Activated naive CD4-positive, alpha-beta T cell treated with anti-CD3 and anti-CD28 coated beads for 36 hours (primary cell): Measurements from ENCODE around the gene CHSY1. TPM values are rescaled to one million over a fixed set of nuclear protein-coding genes. Genes with fewer than 3 reads are reported as not detected.
"Not testable (repeated sequence)": the region's sequence is repeated elsewhere in the genome, so short reads cannot be mapped to it uniquely, and the experiment has no call there.

Source experiments
- CTCF ChIA-PET: fragments of 350-600 bp; sonication (Branson Sonifier 250); formaldehyde crosslinking; loops from one replicate; lab custom pipeline; 2021; ENCODE audit warnings: antibody characterized with exemption; lab: Charles Lee
- DNase-seq: peaks from one replicate; pipeline ENCODE4 v3.0.0-alpha.2; 2020
- H3K27ac Mint-ChIP-seq: one replicate; pipeline ENCODE4 v1.8.0; 2021; ENCODE audit warnings: mild to moderate bottlenecking, mixed read lengths
- H3K27me3 Mint-ChIP-seq: one replicate; pipeline ENCODE4 v1.8.0; 2021; ENCODE audit warnings: low read depth, mixed read lengths
- H3K36me3 Mint-ChIP-seq: one replicate; pipeline ENCODE4 v1.8.0; 2021; ENCODE audit warnings: low read depth, mixed read lengths
- H3K4me1 Mint-ChIP-seq: one replicate; pipeline ENCODE4 v1.8.0; 2021; ENCODE audit warnings: low read depth, mixed read lengths
- H3K4me3 Mint-ChIP-seq: one replicate; pipeline ENCODE4 v1.8.0; 2021; ENCODE audit warnings: mild to moderate bottlenecking, moderate library complexity, mixed read lengths
- H3K9me3 Mint-ChIP-seq: one replicate; pipeline ENCODE4 v1.8.0; 2021; ENCODE audit warnings: mixed read lengths
- intact Hi-C: fragments of 100-400 bp; cut with micrococcal nuclease; formaldehyde crosslinking; loops from one replicate; pipeline ENCODE4 v1.15.1; 2023
- total RNA-seq, 2 experiments: library from RNA; stranded (reverse); gene quantifications; one replicate each; pipeline ENCODE4 v1.2.3, GENCODE V29; 2021

The CHSY1 gene
- total RNA-seq, 2 experiments from 2014 or later, result 19.5 to 21.8 TPM

GRCh38 chr15:101128221-101129015, 123.4 kb downstream of the CHSY1 start:
- Mint-ChIP-seq H3K4me3 (no peak overlapping the region), H3K27me3 (peaks cover 4% of the 10 kb centered on the region), H3K4me1 (peaks cover 50% of the 10 kb centered on the region), H3K27ac (peak overlapping the region; percentile 94), H3K36me3 (peaks cover 4% of the 10 kb centered on the region), H3K9me3 (no peaks in the 10 kb centered on the region)
- no peak for DNase-seq
- intact Hi-C loops, result loop anchor here (5.0 kb wide), 1 partner anchor 531 kb away; no protein-coding TSS in a partner anchor
- CTCF ChIA-PET, result interaction anchor here (0.6 to 2.4 kb wide), 5 partner anchors 14 to 130 kb away, joined by 3 to 6 read pairs (median 4); no protein-coding TSS in a partner anchor

GRCh38 chr15:101127506-101128076, 124.3 kb downstream of the CHSY1 start:
- DNase-seq, result peak; percentile 73
- Mint-ChIP-seq H3K27ac (peak overlapping the region; percentile 94), H3K4me1 (peaks cover 53% of the 10 kb centered on the region), H3K27me3 (peaks cover 4% of the 10 kb centered on the region), H3K4me3 (peak overlapping the region; percentile 53), H3K36me3 (peaks cover 4% of the 10 kb centered on the region), H3K9me3 (no peaks in the 10 kb centered on the region)
- CTCF ChIA-PET, result interaction anchor here (0.7 to 2.4 kb wide), 8 partner anchors 13 to 131 kb away, joined by 3 to 6 read pairs (median 4); no protein-coding TSS in a partner anchor
- intact Hi-C loops, result loop anchor here (1.0 to 5.0 kb wide), 8 partner anchors 32 to 530 kb away; partner anchors contain the start of gene CHSY1

- Mint-ChIP-seq H3K27ac (peak overlapping the region; percentile 94), H3K36me3 (peaks cover 4% of the 10 kb centered on the region), H3K27me3 (peaks cover 4% of the 10 kb centered on the region), H3K4me3 (peak overlapping the region; percentile 53), H3K9me3 (no peaks in the 10 kb centered on the region), H3K4me1 (peaks cover 60% of the 10 kb centered on the region)
- CTCF ChIA-PET, result interaction anchor here (0.7 to 2.4 kb wide), 7 partner anchors 12 to 132 kb away, joined by 3 to 6 read pairs (median 3); no protein-coding TSS in a partner anchor
- DNase-seq, result peak; percentile 45
- intact Hi-C loops, result loop anchor here (1.0 to 5.0 kb wide), 8 partner anchors 32 to 530 kb away; partner anchors contain the start of gene CHSY1
These were observed 125.0 kb downstream of the CHSY1 start for GRCh38 chr15:101126618-101127505.

- H3K36me3 Mint-ChIP-seq, H3K27ac Mint-ChIP-seq, DNase-seq, H3K27me3 Mint-ChIP-seq, H3K4me3 Mint-ChIP-seq, H3K9me3 Mint-ChIP-seq: not testable (repeated sequence)
- peaks cover 64% of the 10 kb centered on the region for H3K4me1 Mint-ChIP-seq
- intact Hi-C loops, result loop anchor here (2.0 to 5.0 kb wide), 3 partner anchors 43 to 529 kb away; no protein-coding TSS in a partner anchor
- CTCF ChIA-PET, result interaction anchor here (0.9 to 1.3 kb wide), 3 partner anchors 113 to 132 kb away, joined by 3 to 4 read pairs (median 3); no protein-coding TSS in a partner anchor
These were observed 125.9 kb downstream of the CHSY1 start for GRCh38 chr15:101125881-101126428.

Other genes starting within 250 kb of the CHSY1 start
- 10 to 100 TPM; 13.1 to 15.3 TPM for gene SELENOS, start 25.4 kb upstream of the CHSY1 start, total RNA-seq
- 100 to 1,000 TPM; 205 to 212 TPM for gene SNRPA1, start 43.2 kb upstream of the CHSY1 start, total RNA-seq
- under 1 TPM; 0.25 to 0.64 TPM for gene PCSK6, start 237.7 kb upstream of the CHSY1 start, total RNA-seq